Nephron progenitor cell (in vitro differentiated cells): ENCODE data around the gene MAP1S.
"Not testable (repeated sequence)": the region's sequence is repeated elsewhere in the genome, so short reads cannot be mapped to it uniquely, and the experiment has no call there.

Source experiments
- DNase-seq: peaks from one replicate; pipeline ENCODE4 v3.0.0; 2021
- H3K27ac Mint-ChIP-seq: 2 replicates; pipeline ENCODE4 v1.8.0; 2021; ENCODE audit warnings: mild to moderate bottlenecking, moderate library complexity, mixed read lengths
- H3K27me3 Mint-ChIP-seq: 2 replicates; pipeline ENCODE4 v1.8.0; 2021; ENCODE audit warnings: mild to moderate bottlenecking, low read depth, mixed read lengths; ENCODE audit not compliant: poor library complexity
- H3K36me3 Mint-ChIP-seq: 2 replicates; pipeline ENCODE4 v1.8.0; 2021; ENCODE audit warnings: low read depth, mixed read lengths
- H3K4me1 Mint-ChIP-seq: 2 replicates; pipeline ENCODE4 v1.8.0; 2021; ENCODE audit warnings: mixed read lengths
- H3K4me3 Mint-ChIP-seq: 2 replicates; pipeline ENCODE4 v1.8.0; 2021; ENCODE audit warnings: mild to moderate bottlenecking, moderate library complexity, mixed read lengths
- H3K9me3 Mint-ChIP-seq: 2 replicates; pipeline ENCODE4 v1.8.0; 2021; ENCODE audit warnings: mild to moderate bottlenecking, moderate library complexity, mixed read lengths
- CTCF ChIP-seq: fragments of 200-600 bp; sonication (generic); IDR thresholded peaks from 2 replicates; pipeline ENCODE4 v1.5.0; 2021; ENCODE audit warnings: antibody characterized with exemption

The MAP1S gene

GRCh38 chr19:17770613-17771012 is 51.3 kb downstream of the MAP1S start:
- Mint-ChIP-seq H3K36me3 (no peaks in the 10 kb centered on the region), H3K4me1 (peaks cover 10% of the 10 kb centered on the region), H3K27ac (no peak overlapping the region), H3K27me3 (peaks cover 33% of the 10 kb centered on the region), H3K9me3 (no peaks in the 10 kb centered on the region), H3K4me3 (no peak overlapping the region)
- TF ChIP-seq CTCF = no peak
- no peak for DNase-seq

- Mint-ChIP-seq H3K36me3 (no peaks in the 10 kb centered on the region), H3K9me3 (no peaks in the 10 kb centered on the region), H3K27me3 (peaks cover 39% of the 10 kb centered on the region), H3K4me1 (peaks cover 12% of the 10 kb centered on the region), H3K27ac (no peak overlapping the region), H3K4me3 (no peak overlapping the region)
- TF ChIP-seq CTCF = no peak
- no peak for DNase-seq
Observed at GRCh38 chr19:17772172-17772571, 52.9 kb downstream of the MAP1S start.

- H3K36me3 Mint-ChIP-seq = no peaks in the 10 kb centered on the region
- DNase-seq = peak; percentile 86
- no peak overlapping the region for H3K27ac Mint-ChIP-seq
- TF ChIP-seq CTCF = peak; percentile 72
- H3K9me3 Mint-ChIP-seq = no peaks in the 10 kb centered on the region
- H3K27me3 Mint-ChIP-seq = peaks cover 56% of the 10 kb centered on the region
- peak overlapping the region; percentile 5 for H3K4me3 Mint-ChIP-seq
- peaks cover 18% of the 10 kb centered on the region for H3K4me1 Mint-ChIP-seq
Observed at GRCh38 chr19:17775245-17775927, 56.1 kb downstream of the MAP1S start.

GRCh38 chr19:17775991-17776803 is 56.9 kb downstream of the MAP1S start:
- Mint-ChIP-seq H3K27ac (no peak overlapping the region), H3K27me3 (peaks cover 49% of the 10 kb centered on the region), H3K4me3 (no peak overlapping the region), H3K9me3 (no peaks in the 10 kb centered on the region), H3K4me1 (peaks cover 18% of the 10 kb centered on the region), H3K36me3 (no peaks in the 10 kb centered on the region)
- no peak for TF ChIP-seq CTCF
- no peak for DNase-seq

GRCh38 chr19:17777840-17778239 is 58.6 kb downstream of the MAP1S start:
- not testable (repeated sequence) for H3K36me3 Mint-ChIP-seq, H3K27ac Mint-ChIP-seq, DNase-seq, H3K9me3 Mint-ChIP-seq
- Mint-ChIP-seq H3K4me3 (peak overlapping the region; percentile 52), H3K27me3 (peaks cover 47% of the 10 kb centered on the region), H3K4me1 (peaks cover 18% of the 10 kb centered on the region)

GRCh38 chr19:17778251-17778967 is 59.1 kb downstream of the MAP1S start:
- Mint-ChIP-seq H3K27ac (no peak overlapping the region), H3K36me3 (peaks cover 4% of the 10 kb centered on the region), H3K9me3 (no peaks in the 10 kb centered on the region), H3K4me1 (peaks cover 18% of the 10 kb centered on the region), H3K4me3 (peak overlapping the region; percentile 60), H3K27me3 (peaks cover 47% of the 10 kb centered on the region)
- no peak for TF ChIP-seq CTCF
- peak; percentile 80 for DNase-seq
